ENCODE results near the gene ADCY9. TPM values are rescaled to one million over a fixed set of nuclear protein-coding genes. Genes with fewer than 3 reads are reported as not detected.

The ADCY9 gene
- total RNA-seq, 1 experiment from 2014 or later, result 9.8 TPM

DNA sequence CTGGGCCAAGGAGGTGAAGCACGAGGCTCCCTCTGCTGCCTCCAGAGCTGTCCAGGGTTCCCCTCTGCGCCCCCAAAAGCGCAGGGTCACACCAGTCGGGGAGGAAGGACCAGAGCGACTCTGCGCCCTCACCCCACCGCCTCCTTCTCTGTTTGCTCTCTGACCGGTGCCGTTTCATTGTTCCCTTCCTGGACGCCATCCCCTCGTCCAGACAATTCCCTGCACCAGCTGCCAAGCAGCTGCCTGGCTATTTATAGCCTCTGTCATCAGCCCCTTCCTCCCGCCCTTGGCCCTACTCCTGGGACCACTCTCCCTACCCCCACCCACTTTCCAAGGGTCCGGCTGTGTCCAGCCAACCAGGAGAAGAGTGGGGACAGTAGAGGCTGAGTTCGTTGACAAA, 167.0 kb downstream of the ADCY9 start:
- no peak overlapping the region for H3K4me2 ChIP-seq (ENCODE audit: low read length)
- no TSS peak for BruUV-seq (replicated peaks)
- H3K4me3 ChIP-seq (replicated peaks in 1 of 2; ENCODE audit: low read depth in 1 of 2, low read length in 2 of 2), result no peak overlapping the region
- ATAC-seq (no peak), DNase-seq (ENCODE audit: low read depth, low spot score) (no peak)
- H4K20me1 ChIP-seq (ENCODE audit: insufficient read depth), result no peaks in the 10 kb centered on the region
- TF ChIP-seq ZFX (IDR thresholded peaks at IDR 0.05) (no peak), ZNF274 (IDR thresholded peaks at IDR 0.05; ENCODE audit: low read depth, low read length) (no peak), POLR2A (IDR thresholded peaks at IDR 0.05; ENCODE audit: borderline replicate concordance, extremely low read depth, insufficient read depth, insufficient read length) (no peak), JUND (IDR thresholded peaks at IDR 0.05) (no peak), CTCF (IDR thresholded peaks at IDR 0.05 in 2 of 3, conservative IDR thresholded peaks at IDR 0.05 in 1 of 3; ENCODE audit: borderline replicate concordance in 1 of 3, insufficient read depth in 1 of 3, low read depth in 2 of 3, low read length in 2 of 3) (no peak), CBX3 (IDR thresholded peaks at IDR 0.05; ENCODE audit: low read depth) (no peak), RAD21 (IDR thresholded peaks at IDR 0.05; ENCODE audit: low read depth) (no peak), SP1 (IDR thresholded peaks at IDR 0.05; ENCODE audit: low read depth) (no peak), CEBPB (IDR thresholded peaks at IDR 0.05; ENCODE audit: low read depth) (no peak), REST (IDR thresholded peaks at IDR 0.05; ENCODE audit: low read depth) (no peak), FOSL1 (IDR thresholded peaks at IDR 0.05; ENCODE audit: low read depth) (no peak), EGR1 (IDR thresholded peaks at IDR 0.05; ENCODE audit: low read depth) (no peak), YY1 (IDR thresholded peaks at IDR 0.05; ENCODE audit: extremely low read depth, insufficient replicate concordance, low read depth, low read length) (no peak), EZH2phosphoT487 (IDR thresholded peaks at IDR 0.05; ENCODE audit: borderline replicate concordance) (no peak), TCF7L2 (IDR thresholded peaks at IDR 0.05; ENCODE audit: borderline replicate concordance, extremely low read depth, insufficient read depth, insufficient read length) (no peak), ELF1 (IDR thresholded peaks at IDR 0.05; ENCODE audit: borderline replicate concordance, low read depth) (no peak)
- TF ChIP-seq, protein P1, sequence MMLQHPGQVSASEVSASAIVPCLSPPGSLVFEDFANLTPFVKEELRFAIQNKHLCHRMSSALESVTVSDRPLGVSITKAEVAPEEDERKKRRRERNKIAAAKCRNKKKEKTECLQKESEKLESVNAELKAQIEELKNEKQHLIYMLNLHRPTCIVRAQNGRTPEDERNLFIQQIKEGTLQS (IDR thresholded peaks at IDR 0.05), result no peak
- H3K27me3 ChIP-seq (ENCODE audit: insufficient read depth, low read length), result no peaks in the 10 kb centered on the region
- no peaks in the 10 kb centered on the region for H3K36me3 ChIP-seq (ENCODE audit: control insufficient read depth in 1 of 2, insufficient read depth in 2 of 2, low read length in 2 of 2)
- no peaks in the 10 kb centered on the region for H3K79me2 ChIP-seq (ENCODE audit: insufficient read depth, low read length)
- H3K9ac ChIP-seq (ENCODE audit: low read length), result no peak overlapping the region
- no peaks in the 10 kb centered on the region for H3K9me3 ChIP-seq (ENCODE audit: control insufficient read depth in 1 of 2, insufficient read depth in 1 of 2, low read depth in 1 of 2, low read length in 2 of 2)
- H3K4me1 ChIP-seq (ENCODE audit: control insufficient read depth in 1 of 2, insufficient read depth in 2 of 2, low read length in 2 of 2), result peaks cover 7 to 17% of the 10 kb centered on the region in 2 experiments; a peak in 3 of 4 replicates
- POLR2A ChIA-PET, result no interaction called here
- intact Hi-C loops (cut with micrococcal nuclease), result no loop called here
- H3K27ac ChIP-seq (ENCODE audit: low read depth, low read length), result no peak overlapping the region
- H3K9me2 ChIP-seq (ENCODE audit: insufficient read depth), result no peaks in the 10 kb centered on the region
- CTCF ChIA-PET, result no interaction called here
- RAD21 ChIA-PET (ENCODE audit: low non-redundant PET in 1 of 2, low total read pairs in 2 of 2, uncharacterized antibody in 2 of 2, unreplicated experiment in 2 of 2), result no interaction called here
- H2AFZ ChIP-seq (ENCODE audit: low read depth, low read length, poor library complexity, severe bottlenecking), result no peak overlapping the region

Measured in HCT116 (cell line).